ENCODE measurements around the gene CAMTA2.

GRCh38 chr17:5032865-5033264 lies 45.4 kb upstream of the CAMTA2 start:
- no peak for TF ChIP-seq CTCF (IDR thresholded peaks at IDR 0.05)
- TF ChIP-seq EZH2 (IDR thresholded peaks at IDR 0.05) = no peak

All from neural progenitor cell (in vitro differentiated cells).